Measurements from ENCODE around the gene FEM1C.
A peak's percentile ranks its signal among the peaks of the same experiment; 100 is the strongest.

Gene FEM1C

GRCh38 chr5:115541611-115542010 is 3.0 kb downstream of the FEM1C start:
- Histone ChIP-seq H3K4me3 (ENCODE audit: low read depth in 1 of 2, low read length in 2 of 2) (peak overlapping the region; percentile 84 to 88), H3K9me3 (ENCODE audit: control insufficient read depth in 1 of 2, low read length in 2 of 2) (peaks cover 0 to 3% of the 10 kb centered on the region in 2 donors), H3K27ac (ENCODE audit: low read length) (peak overlapping the region; percentile 95), H3K27me3 (ENCODE audit: low read depth, low read length) (no peaks in the 10 kb centered on the region), H3K4me1 (ENCODE audit: control insufficient read depth in 1 of 2, insufficient read depth in 2 of 2, low read length in 2 of 2) (peaks cover 34 to 47% of the 10 kb centered on the region in 2 donors), H3K36me3 (ENCODE audit: control insufficient read depth in 1 of 2, insufficient read depth in 2 of 2, low read length in 2 of 2) (peaks cover 12 to 24% of the 10 kb centered on the region in 2 donors)

GRCh38 chr5:115535479-115536035 is 9.0 kb downstream of the FEM1C start:
- H3K36me3 ChIP-seq (ENCODE audit: control insufficient read depth in 1 of 2, insufficient read depth in 2 of 2, low read length in 2 of 2), result peaks cover 12 to 13% of the 10 kb centered on the region in 2 donors
- no peak overlapping the region for H3K4me3 ChIP-seq (ENCODE audit: low read depth in 1 of 2, low read length in 2 of 2)
- peaks cover 34 to 61% of the 10 kb centered on the region in 2 donors for H3K4me1 ChIP-seq (ENCODE audit: control insufficient read depth in 1 of 2, insufficient read depth in 2 of 2, low read length in 2 of 2)
- no peak overlapping the region for H3K27ac ChIP-seq (ENCODE audit: low read length)
- no peaks in the 10 kb centered on the region for H3K27me3 ChIP-seq (ENCODE audit: low read depth, low read length)
- no peaks in the 10 kb centered on the region for H3K9me3 ChIP-seq (ENCODE audit: control insufficient read depth in 1 of 2, low read length in 2 of 2)

GRCh38 chr5:115532517-115532916 is 12.1 kb downstream of the FEM1C start:
- Histone ChIP-seq H3K4me1 (ENCODE audit: control insufficient read depth in 1 of 2, insufficient read depth in 2 of 2, low read length in 2 of 2) (peaks cover 9 to 55% of the 10 kb centered on the region in 2 donors), H3K36me3 (ENCODE audit: control insufficient read depth in 1 of 2, insufficient read depth in 2 of 2, low read length in 2 of 2) (peaks cover 4 to 13% of the 10 kb centered on the region in 2 donors), H3K27me3 (ENCODE audit: low read depth, low read length) (no peaks in the 10 kb centered on the region), H3K9me3 (ENCODE audit: control insufficient read depth in 1 of 2, low read length in 2 of 2) (no peaks in the 10 kb centered on the region), H3K27ac (ENCODE audit: low read length) (no peak overlapping the region), H3K4me3 (ENCODE audit: low read depth in 1 of 2, low read length in 2 of 2) (no peak overlapping the region)

GRCh38 chr5:115531787-115532367 is 12.7 kb downstream of the FEM1C start:
- Histone ChIP-seq H3K9me3 (ENCODE audit: control insufficient read depth in 1 of 2, low read length in 2 of 2) (no peaks in the 10 kb centered on the region), H3K27me3 (ENCODE audit: low read depth, low read length) (no peaks in the 10 kb centered on the region), H3K4me3 (ENCODE audit: low read depth in 1 of 2, low read length in 2 of 2) (no peak overlapping the region), H3K36me3 (ENCODE audit: control insufficient read depth in 1 of 2, insufficient read depth in 2 of 2, low read length in 2 of 2) (peaks cover 0 to 13% of the 10 kb centered on the region in 2 donors), H3K4me1 (ENCODE audit: control insufficient read depth in 1 of 2, insufficient read depth in 2 of 2, low read length in 2 of 2) (peaks cover 9 to 56% of the 10 kb centered on the region in 2 donors), H3K27ac (ENCODE audit: low read length) (no peak overlapping the region)

GRCh38 chr5:115531380-115531779 is 13.2 kb downstream of the FEM1C start:
- Histone ChIP-seq H3K4me1 (ENCODE audit: control insufficient read depth in 1 of 2, insufficient read depth in 2 of 2, low read length in 2 of 2) (peaks cover 14 to 56% of the 10 kb centered on the region in 2 donors), H3K27me3 (ENCODE audit: low read depth, low read length) (no peaks in the 10 kb centered on the region), H3K36me3 (ENCODE audit: control insufficient read depth in 1 of 2, insufficient read depth in 2 of 2, low read length in 2 of 2) (peaks cover 0 to 10% of the 10 kb centered on the region in 2 donors), H3K27ac (ENCODE audit: low read length) (no peak overlapping the region), H3K4me3 (ENCODE audit: low read depth in 1 of 2, low read length in 2 of 2) (no peak overlapping the region), H3K9me3 (ENCODE audit: control insufficient read depth in 1 of 2, low read length in 2 of 2) (no peaks in the 10 kb centered on the region)

- Histone ChIP-seq H3K4me1 (ENCODE audit: control insufficient read depth in 1 of 2, insufficient read depth in 2 of 2, low read length in 2 of 2) (peaks cover 15 to 54% of the 10 kb centered on the region in 2 donors), H3K36me3 (ENCODE audit: control insufficient read depth in 1 of 2, insufficient read depth in 2 of 2, low read length in 2 of 2) (peaks cover under 1 to 3% of the 10 kb centered on the region in 2 donors), H3K27ac (ENCODE audit: low read length) (no peak overlapping the region)
Measured at GRCh38 chr5:115530426-115530825, 14.1 kb downstream of the FEM1C start.

GRCh38 chr5:115526604-115527003 is 18.0 kb downstream of the FEM1C start:
- Histone ChIP-seq H3K27ac (ENCODE audit: low read length) (no peak overlapping the region), H3K9me3 (ENCODE audit: control insufficient read depth in 1 of 2, low read length in 2 of 2) (no peaks in the 10 kb centered on the region), H3K27me3 (ENCODE audit: low read depth, low read length) (no peaks in the 10 kb centered on the region), H3K4me3 (ENCODE audit: low read depth in 1 of 2, low read length in 2 of 2) (no peak overlapping the region), H3K4me1 (ENCODE audit: control insufficient read depth in 1 of 2, insufficient read depth in 2 of 2, low read length in 2 of 2) (peaks cover 13 to 39% of the 10 kb centered on the region in 2 donors), H3K36me3 (ENCODE audit: control insufficient read depth in 1 of 2, insufficient read depth in 2 of 2, low read length in 2 of 2) (peaks cover 13 to 18% of the 10 kb centered on the region in 2 donors)

More at GRCh38 chr5:115530426-115530825, 14.1 kb downstream of the FEM1C start:
- Histone ChIP-seq H3K9me3 (ENCODE audit: control insufficient read depth in 1 of 2, low read length in 2 of 2) (no peaks in the 10 kb centered on the region), H3K27me3 (ENCODE audit: low read depth, low read length) (no peaks in the 10 kb centered on the region), H3K4me3 (ENCODE audit: low read depth in 1 of 2, low read length in 2 of 2) (no peak overlapping the region)

GRCh38 chr5:115524199-115524847 is 20.3 kb downstream of the FEM1C start:
- Histone ChIP-seq H3K27me3 (ENCODE audit: low read depth, low read length) (no peaks in the 10 kb centered on the region), H3K4me3 (ENCODE audit: low read depth in 1 of 2, low read length in 2 of 2) (no peak overlapping the region), H3K4me1 (ENCODE audit: control insufficient read depth in 1 of 2, insufficient read depth in 2 of 2, low read length in 2 of 2) (peaks cover 16 to 30% of the 10 kb centered on the region in 2 donors), H3K36me3 (ENCODE audit: control insufficient read depth in 1 of 2, insufficient read depth in 2 of 2, low read length in 2 of 2) (peaks cover 13 to 18% of the 10 kb centered on the region in 2 donors), H3K9me3 (ENCODE audit: control insufficient read depth in 1 of 2, low read length in 2 of 2) (no peaks in the 10 kb centered on the region), H3K27ac (ENCODE audit: low read length) (no peak overlapping the region)

GRCh38 chr5:115522832-115523403 is 21.7 kb downstream of the FEM1C start:
- peak overlapping the region; percentile 7 for H3K27ac ChIP-seq (ENCODE audit: low read length)
- peak overlapping the region in 1 of 2 donors; percentile 8 for H3K4me3 ChIP-seq (ENCODE audit: low read depth in 1 of 2, low read length in 2 of 2)
- no peaks in the 10 kb centered on the region for H3K27me3 ChIP-seq (ENCODE audit: low read depth, low read length)
- H3K4me1 ChIP-seq (ENCODE audit: control insufficient read depth in 1 of 2, insufficient read depth in 2 of 2, low read length in 2 of 2), result peaks cover 16 to 17% of the 10 kb centered on the region in 2 donors
- peaks cover 13 to 18% of the 10 kb centered on the region in 2 donors for H3K36me3 ChIP-seq (ENCODE audit: control insufficient read depth in 1 of 2, insufficient read depth in 2 of 2, low read length in 2 of 2)
- H3K9me3 ChIP-seq (ENCODE audit: control insufficient read depth in 1 of 2, low read length in 2 of 2), result no peaks in the 10 kb centered on the region

GRCh38 chr5:115520191-115520590 is 24.4 kb downstream of the FEM1C start:
- Histone ChIP-seq H3K4me3 (ENCODE audit: low read depth in 1 of 2, low read length in 2 of 2) (no peak overlapping the region), H3K4me1 (ENCODE audit: control insufficient read depth in 1 of 2, insufficient read depth in 2 of 2, low read length in 2 of 2) (peaks cover 4 to 11% of the 10 kb centered on the region in 2 donors), H3K27ac (ENCODE audit: low read length) (no peak overlapping the region), H3K27me3 (ENCODE audit: low read depth, low read length) (no peaks in the 10 kb centered on the region), H3K9me3 (ENCODE audit: control insufficient read depth in 1 of 2, low read length in 2 of 2) (no peaks in the 10 kb centered on the region), H3K36me3 (ENCODE audit: control insufficient read depth in 1 of 2, insufficient read depth in 2 of 2, low read length in 2 of 2) (peaks cover 11 to 16% of the 10 kb centered on the region in 2 donors)

- H3K4me3 ChIP-seq (ENCODE audit: low read depth in 1 of 2, low read length in 2 of 2), result no peak overlapping the region
- no peaks in the 10 kb centered on the region for H3K27me3 ChIP-seq (ENCODE audit: low read depth, low read length)
- peaks cover 0 to under 1% of the 10 kb centered on the region in 2 donors for H3K4me1 ChIP-seq (ENCODE audit: control insufficient read depth in 1 of 2, insufficient read depth in 2 of 2, low read length in 2 of 2)
- no peak overlapping the region for H3K27ac ChIP-seq (ENCODE audit: low read length)
- H3K9me3 ChIP-seq (ENCODE audit: control insufficient read depth in 1 of 2, low read length in 2 of 2), result no peaks in the 10 kb centered on the region
- H3K36me3 ChIP-seq (ENCODE audit: control insufficient read depth in 1 of 2, insufficient read depth in 2 of 2, low read length in 2 of 2), result no peaks in the 10 kb centered on the region
Measured at GRCh38 chr5:115516372-115516771, 28.2 kb downstream of the FEM1C start.

Measured in muscle layer of duodenum (tissue), 2 donors.